Measurements from ENCODE around the gene TSC22D2. TPM values are rescaled to one million over a fixed set of nuclear protein-coding genes. Genes with fewer than 3 reads are reported as not detected.

The TSC22D2 gene
- total RNA-seq, 2 experiments from 2014 or later, result 12.3 to 16.7 TPM

DNA sequence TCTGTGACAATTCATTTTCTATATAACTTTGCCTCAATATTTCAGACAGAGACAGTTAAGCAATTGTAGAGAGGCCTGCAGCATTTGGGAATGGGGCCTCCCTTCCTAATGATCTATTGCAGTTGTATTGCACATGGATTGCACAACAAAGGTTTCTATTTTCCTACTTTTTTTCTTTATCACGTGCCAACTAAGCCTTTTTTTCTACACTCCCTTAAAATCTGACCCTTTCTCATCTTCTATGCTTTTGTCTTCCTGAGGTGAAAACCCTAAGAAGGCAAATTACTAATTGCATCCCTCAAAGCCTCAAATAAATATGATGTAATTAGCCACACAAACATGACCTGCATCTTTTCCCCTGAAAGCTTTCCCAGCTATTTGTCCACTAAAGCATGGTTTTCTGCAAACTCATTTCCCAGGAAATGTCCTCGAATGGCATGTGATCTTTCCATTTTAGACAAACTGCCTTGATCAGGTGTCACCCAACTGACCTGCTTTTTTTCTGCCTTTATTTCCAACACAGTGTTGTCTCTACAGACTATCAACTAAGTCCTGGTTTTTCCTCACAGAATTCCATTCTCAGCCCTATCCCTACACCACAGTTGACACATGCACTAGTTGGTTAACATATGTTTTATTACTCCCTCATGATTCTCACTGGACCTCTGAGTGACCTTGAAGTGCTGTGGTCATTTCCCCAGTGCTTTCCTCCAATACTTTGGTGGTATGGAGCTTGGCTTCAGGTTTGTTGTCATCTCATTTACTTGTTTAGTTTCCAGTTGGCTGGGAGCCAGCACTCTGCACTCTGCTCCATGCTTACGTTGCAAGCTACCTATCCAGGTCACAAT, 31.9 kb upstream of the TSC22D2 start:
- Mint-ChIP-seq H3K9me3 (no peaks in the 10 kb centered on the region), H3K27me3 (peaks cover 2% of the 10 kb centered on the region), H3K36me3 (ENCODE audit: low read depth) (no peaks in the 10 kb centered on the region), H3K27ac (no peak overlapping the region), H3K4me3 (no peak overlapping the region), H3K4me1 (ENCODE audit: low read depth) (peaks cover 14% of the 10 kb centered on the region)
- intact Hi-C loops (cut with micrococcal nuclease), result no loop called here
- CTCF ChIA-PET, result interaction anchor here (1.4 kb wide), 1 partner anchor 9 kb away, joined by 6 read pairs; no protein-coding TSS in a partner anchor
- no peak for TF ChIP-seq CTCF (IDR thresholded peaks at IDR 0.05)
- POLR2A ChIA-PET, result no interaction called here
- DNase-seq (no peak), ATAC-seq (no peak)

DNA sequence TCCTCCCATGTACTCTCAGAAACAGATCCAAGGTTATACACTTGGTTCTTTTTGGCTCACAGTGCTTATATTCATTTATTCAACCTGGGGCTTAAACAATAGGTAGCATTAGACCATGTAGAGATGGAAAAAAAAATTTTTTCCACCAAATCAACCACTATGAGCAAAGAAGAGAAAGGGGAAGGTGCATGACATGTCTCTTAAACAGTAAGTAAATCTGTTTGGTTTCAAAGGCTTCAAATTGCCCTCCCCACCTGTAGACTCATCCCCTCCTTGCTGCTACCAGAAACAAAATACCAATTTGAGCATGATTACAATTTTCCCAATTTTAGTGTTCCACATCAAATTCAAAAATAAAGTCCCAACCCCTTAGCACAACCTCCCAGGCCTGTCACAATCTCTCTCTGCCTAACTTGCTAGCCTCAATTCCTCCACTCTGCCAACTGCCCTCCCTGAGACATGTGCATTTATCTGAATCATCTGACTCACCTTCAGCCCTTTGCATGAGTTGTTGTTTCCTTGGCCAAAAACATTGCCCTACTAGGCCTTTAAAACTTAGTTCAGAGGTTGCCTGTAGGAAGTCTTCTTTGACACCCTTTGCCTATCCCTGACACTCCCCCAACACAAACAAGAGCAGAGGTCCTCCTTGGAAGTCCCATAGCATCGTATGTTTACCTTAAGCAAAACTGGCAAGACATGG, 30.3 kb upstream of the TSC22D2 start:
- Mint-ChIP-seq H3K4me1 (ENCODE audit: low read depth) (peaks cover 23% of the 10 kb centered on the region), H3K27ac (no peak overlapping the region), H3K4me3 (no peak overlapping the region), H3K36me3 (ENCODE audit: low read depth) (no peaks in the 10 kb centered on the region), H3K27me3 (peaks cover under 1% of the 10 kb centered on the region), H3K9me3 (no peaks in the 10 kb centered on the region)
- ATAC-seq (peak; percentile 77), DNase-seq (no peak)
- intact Hi-C loops (cut with micrococcal nuclease), result no loop called here
- no peak for TF ChIP-seq CTCF (IDR thresholded peaks at IDR 0.05)
- ChIA-PET CTCF (no interaction called here), POLR2A (no interaction called here)

GRCh38 chr3:150378301-150378748, 29.8 kb upstream of the TSC22D2 start:
- no peak for ATAC-seq
- CTCF ChIA-PET, result no interaction called here
- no peak overlapping the region for H3K27ac Mint-ChIP-seq
- no peaks in the 10 kb centered on the region for H3K27me3 Mint-ChIP-seq
- TF ChIP-seq CTCF (IDR thresholded peaks at IDR 0.05), result no peak
- POLR2A ChIA-PET, result no interaction called here
- peaks cover 24% of the 10 kb centered on the region for H3K4me1 Mint-ChIP-seq (ENCODE audit: low read depth)
- intact Hi-C loops (cut with micrococcal nuclease), result no loop called here
- H3K4me3 Mint-ChIP-seq, result no peak overlapping the region
- H3K9me3 Mint-ChIP-seq, result no peaks in the 10 kb centered on the region
- DNase-seq, result no peak
- H3K36me3 Mint-ChIP-seq (ENCODE audit: low read depth), result no peaks in the 10 kb centered on the region

DNA sequence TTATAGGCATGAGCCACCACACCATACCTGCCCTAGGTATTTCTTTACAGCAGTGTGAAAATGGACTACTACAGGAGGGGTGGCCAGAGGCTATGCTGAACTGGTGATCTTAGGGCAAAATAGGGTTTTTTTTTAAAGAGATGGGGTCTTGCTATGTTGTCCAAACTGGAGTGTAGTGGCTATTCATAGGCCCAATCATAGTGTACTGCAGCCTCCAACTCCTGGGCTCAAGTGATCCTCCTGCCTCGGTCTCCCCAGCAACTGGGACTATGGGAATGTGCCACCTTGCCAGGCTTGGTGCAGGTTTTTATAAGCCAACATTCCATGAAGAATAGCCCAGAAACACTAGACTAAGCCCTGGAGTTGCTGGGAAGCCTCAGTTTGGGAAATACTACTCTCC, 28.6 kb upstream of the TSC22D2 start:
- ChIA-PET CTCF (no interaction called here), POLR2A (no interaction called here)
- H3K36me3 Mint-ChIP-seq (ENCODE audit: low read depth), result no peaks in the 10 kb centered on the region
- no peak overlapping the region for H3K27ac Mint-ChIP-seq
- intact Hi-C loops (cut with micrococcal nuclease), result no loop called here
- DNase-seq (no peak), ATAC-seq (no peak)
- H3K27me3 Mint-ChIP-seq, result no peaks in the 10 kb centered on the region
- TF ChIP-seq CTCF (IDR thresholded peaks at IDR 0.05), result no peak
- H3K4me1 Mint-ChIP-seq (ENCODE audit: low read depth), result peaks cover 27% of the 10 kb centered on the region
- no peaks in the 10 kb centered on the region for H3K9me3 Mint-ChIP-seq
- no peak overlapping the region for H3K4me3 Mint-ChIP-seq
